Activated B cell treated with CpG ODN at 0.5 μM for 24 hours (primary cell): Measurements from ENCODE around the gene NFYC. TPM values are rescaled to one million over a fixed set of nuclear protein-coding genes. Genes with fewer than 3 reads are reported as not detected.
A peak's percentile ranks its signal among the peaks of the same experiment; 100 is the strongest.

Experiments used
- ATAC-seq: fragments of 200-7000 bp; cut with Tn5 transposase; one replicate; pipeline ENCODE4 v1.10.0; 2021; ENCODE audit warnings: low read depth, mild to moderate bottlenecking, moderate library complexity
- CTCF ChIA-PET: fragments of 350-600 bp; sonication (Branson Sonifier 250); formaldehyde crosslinking; loops from one replicate; lab custom pipeline; 2021; ENCODE audit warnings: antibody characterized with exemption; lab: Charles Lee
- POLR2A ChIA-PET: fragments of 350-600 bp; sonication (Branson Sonifier 250); formaldehyde crosslinking; loops from one replicate; lab custom pipeline; 2021; ENCODE audit warnings: antibody characterized with exemption; lab: Charles Lee
- DNase-seq: peaks from one replicate; pipeline ENCODE4 v3.0.0; 2022
- H3K27ac Mint-ChIP-seq: one replicate; pipeline ENCODE4 v1.8.0; 2020; ENCODE audit warnings: mixed read lengths
- H3K27me3 Mint-ChIP-seq: one replicate; pipeline ENCODE4 v1.8.0; 2021; ENCODE audit warnings: mixed read lengths
- H3K36me3 Mint-ChIP-seq: one replicate; pipeline ENCODE4 v1.8.0; 2021; ENCODE audit warnings: low read depth, mixed read lengths
- H3K4me1 Mint-ChIP-seq: one replicate; pipeline ENCODE4 v1.8.0; 2021; ENCODE audit warnings: mixed read lengths
- H3K4me3 Mint-ChIP-seq: one replicate; pipeline ENCODE4 v1.8.0; 2020; ENCODE audit warnings: mild to moderate bottlenecking, mixed read lengths
- H3K9me3 Mint-ChIP-seq: one replicate; pipeline ENCODE4 v1.8.0; 2020; ENCODE audit warnings: mixed read lengths
- CTCF ChIP-seq: fragments of 200-600 bp; IDR thresholded peaks from one replicate; pipeline ENCODE4 v1.8.0; 2022; ENCODE audit warnings: antibody characterized with exemption, mild to moderate bottlenecking
- intact Hi-C: fragments of 100-400 bp; cut with micrococcal nuclease; formaldehyde crosslinking; loops from one replicate; pipeline ENCODE4 v1.15.1; 2024
- total RNA-seq: library from RNA; stranded (reverse); gene quantifications from 2 replicates; pipeline ENCODE4 v1.2.3, GENCODE V29; 2022

NFYC gene
- total RNA-seq, 1 donor from 2014 or later = 76.0 TPM

DNA sequence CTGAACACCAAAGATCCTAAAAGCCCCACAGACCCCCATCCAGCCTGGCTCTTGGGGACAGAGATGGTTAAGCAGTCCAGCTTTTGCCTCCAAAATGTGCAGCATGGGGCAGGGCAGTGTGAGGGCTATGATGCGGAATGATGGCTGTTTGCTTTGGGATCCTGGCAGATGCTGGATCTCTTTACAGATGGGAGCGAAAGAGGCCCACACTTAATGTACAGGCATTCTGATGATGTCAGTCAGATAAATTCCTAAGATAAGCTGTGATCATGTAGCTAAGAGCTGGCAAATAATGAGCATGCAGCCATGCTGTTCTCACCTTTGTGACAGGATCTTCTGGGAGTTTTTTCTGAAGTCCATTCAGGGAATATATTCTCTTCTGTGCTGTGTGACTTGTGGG, 74.5 kb downstream of the NFYC start:
- ChIA-PET CTCF (interaction anchor here (2.7 kb wide), 1 partner anchor 8 kb away, joined by 18 read pairs; no protein-coding TSS in a partner anchor), POLR2A (interaction anchor here (1.7 kb wide), 1 partner anchor 75 kb away, joined by 5 read pairs; the partner anchor contains the start of gene NFYC)
- H3K9me3 Mint-ChIP-seq = no peaks in the 10 kb centered on the region
- DNase-seq (no peak), ATAC-seq (no peak)
- peaks cover 29% of the 10 kb centered on the region for H3K4me1 Mint-ChIP-seq
- intact Hi-C loops = no loop called here
- no peak overlapping the region for H3K27ac Mint-ChIP-seq
- no peak for TF ChIP-seq CTCF
- H3K36me3 Mint-ChIP-seq = peaks cover 95% of the 10 kb centered on the region
- no peaks in the 10 kb centered on the region for H3K27me3 Mint-ChIP-seq
- no peak overlapping the region for H3K4me3 Mint-ChIP-seq

DNA sequence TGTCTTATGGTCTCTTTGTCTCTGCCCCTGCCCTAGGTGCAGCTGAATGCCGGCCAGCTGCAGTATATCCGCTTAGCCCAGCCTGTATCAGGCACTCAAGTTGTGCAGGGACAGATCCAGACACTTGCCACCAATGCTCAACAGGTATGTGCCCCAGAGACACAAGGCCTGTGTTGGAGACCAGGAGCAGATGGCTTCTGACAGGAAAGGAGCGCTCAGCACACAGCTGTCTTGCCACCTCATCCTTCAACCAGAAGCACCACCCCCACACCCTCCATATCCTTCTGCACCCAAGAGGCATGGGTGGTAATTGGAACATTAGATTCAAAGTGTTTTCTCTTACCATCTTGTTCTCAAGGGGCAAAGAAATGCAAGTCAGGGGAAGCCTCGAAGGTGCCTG, 75.1 kb downstream of the NFYC start:
- Mint-ChIP-seq H3K36me3 (peaks cover 95% of the 10 kb centered on the region), H3K4me3 (no peak overlapping the region), H3K4me1 (peaks cover 23% of the 10 kb centered on the region), H3K9me3 (no peaks in the 10 kb centered on the region), H3K27me3 (no peaks in the 10 kb centered on the region), H3K27ac (no peak overlapping the region)
- intact Hi-C loops = no loop called here
- TF ChIP-seq CTCF = no peak
- ATAC-seq (no peak), DNase-seq (no peak)
- CTCF ChIA-PET = interaction anchor here (2.7 kb wide), 1 partner anchor 7 kb away, joined by 18 read pairs; no protein-coding TSS in a partner anchor
- POLR2A ChIA-PET = interaction anchor here (1.7 kb wide), 1 partner anchor 75 kb away, joined by 5 read pairs; the partner anchor contains the start of gene NFYC

DNA sequence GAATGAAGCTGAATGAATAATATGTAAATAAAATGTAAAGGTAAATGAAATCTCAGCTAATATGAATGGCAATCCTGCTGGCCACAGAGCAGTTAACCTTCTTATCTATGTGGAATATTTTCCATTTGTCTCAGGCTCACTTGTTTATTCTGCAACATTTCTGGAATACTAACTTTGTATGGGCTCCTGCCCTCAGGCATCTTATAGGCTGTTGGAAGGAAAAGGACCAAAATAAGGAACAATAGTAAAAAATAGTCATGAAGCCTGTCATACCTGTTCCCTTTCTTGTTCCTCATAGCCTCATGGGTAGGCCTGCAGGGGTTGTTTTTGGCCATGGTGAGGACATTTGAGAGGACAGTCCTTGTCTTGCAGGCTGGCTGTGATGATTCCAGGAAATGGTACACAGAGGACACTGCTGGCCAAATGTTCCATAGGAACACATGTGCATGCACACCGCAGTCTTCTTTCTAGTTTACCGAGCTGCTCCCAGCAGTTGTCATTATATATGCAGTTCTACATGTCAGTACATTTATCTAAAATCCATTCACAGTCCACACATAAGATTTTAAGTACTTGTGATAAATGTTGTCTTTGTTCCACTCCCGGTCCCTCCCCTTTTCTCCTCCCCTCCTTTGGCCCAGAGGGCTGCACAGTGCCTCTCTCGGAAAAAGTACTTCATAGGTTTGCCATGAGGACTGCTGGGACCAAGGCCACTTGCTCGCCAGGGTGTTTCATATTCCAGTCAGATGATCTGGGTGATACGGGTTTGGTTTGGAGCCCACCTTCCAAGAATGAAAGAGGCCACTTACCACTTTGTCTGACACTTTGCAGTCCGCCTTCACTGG, 76.9 kb downstream of the NFYC start:
- no peaks in the 10 kb centered on the region for H3K9me3 Mint-ChIP-seq
- H3K27ac Mint-ChIP-seq = no peak overlapping the region
- ChIA-PET POLR2A (no interaction called here), CTCF (interaction anchor here (1.0 to 1.8 kb wide), 2 partner anchors 82 to 236 kb away, joined by 4 to 7 read pairs; no protein-coding TSS in a partner anchor)
- H3K36me3 Mint-ChIP-seq = peaks cover 95% of the 10 kb centered on the region
- H3K4me1 Mint-ChIP-seq = peaks cover 11% of the 10 kb centered on the region
- TF ChIP-seq CTCF = no peak
- H3K27me3 Mint-ChIP-seq = no peaks in the 10 kb centered on the region
- no peak for DNase-seq
- no peak overlapping the region for H3K4me3 Mint-ChIP-seq
- intact Hi-C loops = no loop called here
- no peak for ATAC-seq

DNA sequence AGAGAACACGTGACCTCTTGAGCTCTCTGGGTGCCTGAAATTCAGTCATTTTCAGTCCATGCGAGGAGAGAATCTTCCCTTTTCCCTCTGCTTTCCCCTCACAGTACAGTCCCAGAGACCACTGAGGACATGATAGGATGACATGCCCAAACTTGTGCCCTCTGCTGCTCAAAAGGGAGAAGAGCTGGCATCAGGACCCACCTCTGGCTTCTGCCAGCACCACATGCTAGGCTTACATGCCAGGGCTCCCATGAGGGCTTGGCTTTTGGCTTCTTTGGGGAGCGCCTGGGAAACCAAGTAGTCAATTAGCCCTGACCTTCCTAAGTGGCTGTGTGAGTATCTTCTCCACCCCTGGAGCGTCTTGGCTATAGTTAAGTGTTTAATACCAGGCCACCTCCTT, 78.3 kb downstream of the NFYC start:
- Mint-ChIP-seq H3K27me3 (no peaks in the 10 kb centered on the region), H3K9me3 (no peaks in the 10 kb centered on the region), H3K4me3 (no peak overlapping the region), H3K36me3 (peaks cover 87% of the 10 kb centered on the region), H3K27ac (no peak overlapping the region), H3K4me1 (no peaks in the 10 kb centered on the region)
- intact Hi-C loops = loop anchor here (5.0 kb wide), 1 partner anchor 37 kb away; no protein-coding TSS in a partner anchor
- ATAC-seq (peak; percentile 54), DNase-seq (no peak)
- ChIA-PET POLR2A (interaction anchor here (1.9 kb wide), 1 partner anchor 78 kb away, joined by 6 read pairs; the partner anchor contains the start of gene NFYC), CTCF (interaction anchor here (1.0 kb wide), 1 partner anchor 78 kb away, joined by 4 read pairs; the partner anchor contains the start of gene NFYC)
- no peak for TF ChIP-seq CTCF
